ENCODE measurements around the gene CHD2. TPM values are rescaled to one million over a fixed set of nuclear protein-coding genes. Genes with fewer than 3 reads are reported as not detected.
A peak's percentile ranks its signal among the peaks of the same experiment; 100 is the strongest.

The CHD2 gene
- total RNA-seq, 1 experiment from 2014 or later, result 63.3 TPM

- Histone ChIP-seq H4K5ac (ENCODE audit: insufficient read length, low read depth, low read length) (no peak overlapping the region), H3K56ac (ENCODE audit: insufficient read length, low read depth, low read length) (no peak overlapping the region), H3K27ac (ENCODE audit: insufficient read length, low read depth, low read length) (no peak overlapping the region), H3K9ac (ENCODE audit: extremely low read depth, insufficient read length, low read length) (no peak overlapping the region), H3K4me1 (ENCODE audit: insufficient read depth, low read length) (no peaks in the 10 kb centered on the region), H3K9me3 (ENCODE audit: control insufficient read depth, low read depth, low read length) (no peaks in the 10 kb centered on the region), H3K4ac (ENCODE audit: low read depth, low read length) (no peak overlapping the region), H4K91ac (ENCODE audit: insufficient read length, low read depth, low read length) (no peak overlapping the region), H2BK120ac (ENCODE audit: low read depth, low read length, poor library complexity, severe bottlenecking) (no peak overlapping the region), H2AK5ac (ENCODE audit: insufficient read length, low read length) (no peak overlapping the region), H4K20me1 (ENCODE audit: control insufficient read depth, insufficient read depth, insufficient read length) (no peaks in the 10 kb centered on the region), H3T11ph (ENCODE audit: low read length) (no peak overlapping the region), H3K4me2 (ENCODE audit: insufficient read depth, insufficient read length, low read length) (no peak overlapping the region), H2BK15ac (ENCODE audit: low read depth, low read length) (no peak overlapping the region), H3K79me1 (ENCODE audit: insufficient read depth, low read depth, low read length, poor library complexity, severe bottlenecking) (no peaks in the 10 kb centered on the region), H2AFZ (ENCODE audit: low read length) (no peak overlapping the region), H3K14ac (ENCODE audit: insufficient read depth, low read length) (no peak overlapping the region), H3K23ac (ENCODE audit: insufficient read length, low read depth, low read length) (no peak overlapping the region), H3K23me2 (ENCODE audit: insufficient read length, low read depth, low read length, poor library complexity, severe bottlenecking) (no peaks in the 10 kb centered on the region), H4K8ac (replicated peaks; ENCODE audit: insufficient read length, low read depth, low read length) (no peak overlapping the region), H3K18ac (ENCODE audit: insufficient read length, low read depth, low read length) (no peak overlapping the region), H2BK12ac (ENCODE audit: insufficient read length, low read depth, low read length) (no peak overlapping the region), H3K27me3 (ENCODE audit: insufficient read depth, low read length) (no peaks in the 10 kb centered on the region), H3K79me2 (ENCODE audit: insufficient read depth, low read length) (no peaks in the 10 kb centered on the region), H2BK20ac (ENCODE audit: low read depth, low read length, poor library complexity, severe bottlenecking) (no peak overlapping the region), H2BK5ac (ENCODE audit: insufficient read length, low read length) (no peak overlapping the region)
- no CpG with 5 or more reads among the region's 8 CpGs for WGBS (ENCODE audit: extremely low coverage, insufficient read length, low lambda C conversion rate)
- H3K27ac Mint-ChIP-seq, result peak overlapping the region in 1 of 3 experiments; percentile 35; a peak in 1 of 7 replicates
- DNase-seq, result no peak
- peaks cover 0 to 8% of the 10 kb centered on the region in 2 experiments; a peak in 2 of 4 replicates for H3K4me1 Mint-ChIP-seq
- no peak for TF ChIP-seq CTCF (conservative IDR thresholded peaks at IDR 0.05)
- H3K4me3 Mint-ChIP-seq, result no peak overlapping the region
- no peaks in the 10 kb centered on the region for H3K9me3 Mint-ChIP-seq
- H3K36me3 Mint-ChIP-seq (ENCODE audit: insufficient read depth in 1 of 3, low read depth in 3 of 3), result peaks cover 54 to 89% (median 87%) of the 10 kb centered on the region in 3 experiments
- H3K27me3 Mint-ChIP-seq (ENCODE audit: low read depth), result no peaks in the 10 kb centered on the region; the same call in 1 of the 2 replicates
Observed at GRCh38 chr15:92958105-92958504, 58.0 kb downstream of the CHD2 start.

All from H9 (cell line).